CD4-positive, alpha-beta T cell (primary cell): ENCODE data around the gene ZKSCAN5. TPM values are rescaled to one million over a fixed set of nuclear protein-coding genes. Genes with fewer than 3 reads are reported as not detected.

Experiments
- ATAC-seq: fragments of 200-7000 bp; cut with Tn5 transposase; one replicate; pipeline ENCODE4 v1.10.0; 2022; ENCODE audit warnings: mild to moderate bottlenecking; ENCODE audit not compliant: poor library complexity
- CTCF ChIA-PET: fragments of 350-600 bp; sonication (Branson Sonifier 250); formaldehyde crosslinking; loops from one replicate; lab custom pipeline; 2021; ENCODE audit warnings: antibody characterized with exemption, inconsistent platforms; lab: Charles Lee
- POLR2A ChIA-PET: fragments of 350-600 bp; sonication (Branson Sonifier 250); formaldehyde crosslinking; loops from one replicate; lab custom pipeline; 2021; ENCODE audit warnings: antibody characterized with exemption, inconsistent platforms; lab: Charles Lee
- DNase-seq, 14 experiments: peaks; one replicate each; pipeline ENCODE4 v3.0.0-alpha.2; 2013 to 2020; ENCODE audit warnings: mixed read lengths in 2 of 14
- H3K27ac ChIP-seq, 2 donors: one replicate each; pipeline versions ENCODE4 v1.5.1 to v1.7.0; 2013; ENCODE audit warnings: low read length in 2 of 2, low read depth in 1 of 2, mild to moderate bottlenecking in 1 of 2
- H3K27me3 ChIP-seq, 2 experiments: 1 replicate in 1 of 2; 2 replicates in 1 of 2; pipeline versions ENCODE4 v1.6.1 to v1.7.0; 2013; ENCODE audit warnings: low read length in 2 of 2, control low read depth in 1 of 2, mild to moderate bottlenecking in 1 of 2, moderate library complexity in 1 of 2; ENCODE audit not compliant: insufficient read depth in 2 of 2, control insufficient read depth in 1 of 2
- H3K36me3 ChIP-seq: one replicate; pipeline ENCODE4 v1.6.1; 2013; ENCODE audit warnings: low read length, control low read depth; ENCODE audit not compliant: insufficient read depth
- H3K4me1 ChIP-seq: one replicate; pipeline ENCODE4 v1.6.1; 2013; ENCODE audit warnings: low read length, control low read depth; ENCODE audit not compliant: insufficient read depth
- H3K4me3 ChIP-seq: one replicate; pipeline ENCODE4 v1.5.1; 2013; ENCODE audit warnings: mild to moderate bottlenecking, low read length, moderate library complexity
- H3K9me3 ChIP-seq, 2 experiments: 1 replicate in 1 of 2; 2 replicates in 1 of 2; pipeline versions ENCODE4 v1.6.1 to v1.7.0; 2013; ENCODE audit warnings: low read length in 2 of 2, mild to moderate bottlenecking in 2 of 2, control low read depth in 1 of 2, moderate library complexity in 1 of 2; ENCODE audit not compliant: control insufficient read depth in 1 of 2, insufficient read depth in 1 of 2
- H3K27ac Mint-ChIP-seq: one replicate; pipeline ENCODE4 v1.8.0; 2020; ENCODE audit warnings: mixed read lengths
- H3K27me3 Mint-ChIP-seq: one replicate; pipeline ENCODE4 v1.8.0; 2021; ENCODE audit warnings: mixed read lengths
- H3K36me3 Mint-ChIP-seq: one replicate; pipeline ENCODE4 v1.8.0; 2021; ENCODE audit warnings: low read depth, mixed read lengths
- H3K4me1 Mint-ChIP-seq: one replicate; pipeline ENCODE4 v1.8.0; 2021; ENCODE audit warnings: low read depth, mixed read lengths
- H3K4me3 Mint-ChIP-seq: one replicate; pipeline ENCODE4 v1.8.0; 2020; ENCODE audit warnings: mild to moderate bottlenecking, mixed read lengths
- H3K9me3 Mint-ChIP-seq: one replicate; pipeline ENCODE4 v1.8.0; 2020; ENCODE audit warnings: mixed read lengths
- CTCF ChIP-seq: fragments of 200-600 bp; IDR thresholded peaks from one replicate; pipeline ENCODE4 v1.8.0; 2022; ENCODE audit warnings: antibody characterized with exemption, mild to moderate bottlenecking
- intact Hi-C, 2 experiments: fragments of 100-400 bp; cut with DNase I in 1 of 2; cut with micrococcal nuclease in 1 of 2; formaldehyde crosslinking; loops; one replicate each; pipeline versions ENCODE4 v1.15.1 to v1.9.0; 2023 to 2025; cut with DNase I, micrococcal nuclease
- total RNA-seq, 174 experiments: library from RNA in 2 of 174; stranded (reverse) in 2 of 174; gene quantifications; one replicate each; pipeline ENCODE4 v1.2.3 and lab custom pipeline; 2021 to 2026

Gene ZKSCAN5
- total RNA-seq, 2 experiments from 2014 or later, result 3.8 to 4.4 TPM

DNA sequence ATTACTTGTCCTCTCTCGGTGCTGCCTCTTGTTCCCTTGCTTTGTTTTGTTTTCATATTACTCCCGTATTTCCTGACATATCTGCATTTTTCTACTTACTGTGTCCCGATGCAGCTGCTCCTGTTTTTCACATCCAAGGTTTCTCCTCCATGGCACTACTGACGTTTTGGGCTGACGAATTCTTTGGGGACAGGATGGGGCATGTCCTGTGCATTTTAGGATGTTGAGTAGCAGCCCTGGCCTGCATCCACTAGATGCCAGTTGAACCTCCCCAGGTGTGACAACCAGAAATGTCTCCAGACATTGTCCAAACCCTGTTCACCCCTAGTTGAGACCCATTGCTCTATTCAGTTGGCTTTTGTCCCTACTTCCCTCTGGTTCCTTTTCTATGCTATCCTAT is 19.4 kb upstream of the ZKSCAN5 start:
- no peak overlapping the region for H3K27ac Mint-ChIP-seq
- Histone ChIP-seq H3K9me3 (no peaks in the 10 kb centered on the region), H3K36me3 (peaks cover 41% of the 10 kb centered on the region), H3K4me1 (no peaks in the 10 kb centered on the region), H3K27me3 (no peaks in the 10 kb centered on the region), H3K4me3 (no peak overlapping the region), H3K27ac (no peak overlapping the region)
- H3K9me3 Mint-ChIP-seq, result no peaks in the 10 kb centered on the region
- peaks cover 62% of the 10 kb centered on the region for H3K36me3 Mint-ChIP-seq
- H3K4me1 Mint-ChIP-seq, result no peaks in the 10 kb centered on the region
- intact Hi-C loops, result no loop called here
- no peak overlapping the region for H3K4me3 Mint-ChIP-seq
- POLR2A ChIA-PET, result no interaction called here
- TF ChIP-seq CTCF, result no peak
- no peaks in the 10 kb centered on the region for H3K27me3 Mint-ChIP-seq
- DNase-seq (no peak), ATAC-seq (no peak)
- CTCF ChIA-PET, result no interaction called here

DNA sequence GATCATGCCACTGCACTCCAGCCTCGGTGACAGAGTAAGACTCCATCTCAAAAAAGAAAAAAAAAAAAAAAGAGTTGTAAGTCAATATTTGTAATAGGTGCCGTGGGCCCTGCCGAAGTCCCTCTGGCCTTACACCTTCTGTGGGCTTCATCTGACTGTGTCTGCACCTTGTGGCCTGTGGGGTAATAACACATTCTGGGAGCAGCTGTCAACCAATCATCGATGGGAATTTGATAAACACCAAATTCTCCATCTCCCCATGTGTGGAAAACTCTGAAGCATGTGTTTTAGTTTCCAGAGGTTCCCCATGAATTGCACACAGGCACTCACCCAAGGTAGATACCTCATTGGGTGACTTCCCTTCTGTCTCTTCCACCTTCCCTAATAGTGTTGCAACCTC is 15.2 kb upstream of the ZKSCAN5 start:
- H3K9me3 Mint-ChIP-seq, result peaks cover 8% of the 10 kb centered on the region
- ChIA-PET CTCF (no interaction called here), POLR2A (interaction anchor here (0.7 to 1.6 kb wide), 3 partner anchors 10 to 16 kb away, joined by 3 to 5 read pairs (median 4); partner anchors contain the start of gene ZNF394)
- no peak for TF ChIP-seq CTCF
- no peak overlapping the region for H3K27ac Mint-ChIP-seq
- Histone ChIP-seq H3K4me3 (no peak overlapping the region), H3K27me3 (no peaks in the 10 kb centered on the region), H3K27ac (no peak overlapping the region), H3K4me1 (no peaks in the 10 kb centered on the region), H3K9me3 (peaks cover 9 to 15% of the 10 kb centered on the region in 2 experiments), H3K36me3 (peaks cover 47% of the 10 kb centered on the region)
- H3K4me3 Mint-ChIP-seq, result no peak overlapping the region
- intact Hi-C loops, result no loop called here
- ATAC-seq (peak; percentile 40), DNase-seq (no peak)
- peaks cover 11% of the 10 kb centered on the region for H3K4me1 Mint-ChIP-seq
- H3K27me3 Mint-ChIP-seq, result no peaks in the 10 kb centered on the region
- H3K36me3 Mint-ChIP-seq, result peaks cover 69% of the 10 kb centered on the region

DNA sequence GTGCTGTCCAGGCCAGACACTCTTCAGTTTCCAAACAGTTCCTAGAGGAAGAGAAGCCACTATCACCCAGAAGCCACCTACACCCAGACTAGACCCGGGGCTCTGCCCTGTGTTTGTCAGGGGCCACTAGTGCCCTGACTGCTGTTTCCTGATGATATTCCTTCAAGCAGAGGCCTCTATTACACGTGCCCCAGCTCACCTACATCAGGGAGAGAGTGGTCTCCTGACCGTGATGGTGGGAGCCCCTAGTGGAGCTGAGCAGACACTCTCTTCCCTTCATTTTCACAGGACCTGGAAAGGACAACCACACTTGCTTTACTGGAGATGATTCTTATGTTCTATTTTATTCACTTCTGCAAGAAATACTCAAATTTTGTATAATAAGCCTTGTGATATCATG is 13.6 kb upstream of the ZKSCAN5 start:
- H3K9me3 Mint-ChIP-seq, result peaks cover 8% of the 10 kb centered on the region
- TF ChIP-seq CTCF, result no peak
- ChIA-PET POLR2A (interaction anchor here (1.1 kb wide), 1 partner anchor 9 kb away, joined by 5 read pairs; the partner anchor contains the start of gene ZNF394), CTCF (interaction anchor here (0.8 kb wide), 1 partner anchor 9 kb away, joined by 3 read pairs; the partner anchor contains the start of gene ZNF394)
- Histone ChIP-seq H3K27ac (no peak overlapping the region), H3K36me3 (peaks cover 47% of the 10 kb centered on the region), H3K27me3 (no peaks in the 10 kb centered on the region), H3K4me1 (no peaks in the 10 kb centered on the region), H3K4me3 (no peak overlapping the region), H3K9me3 (peaks cover 13 to 29% of the 10 kb centered on the region in 2 experiments)
- intact Hi-C loops, result no loop called here
- no peaks in the 10 kb centered on the region for H3K27me3 Mint-ChIP-seq
- H3K4me3 Mint-ChIP-seq, result no peak overlapping the region
- H3K4me1 Mint-ChIP-seq, result peaks cover 11% of the 10 kb centered on the region
- peaks cover 69% of the 10 kb centered on the region for H3K36me3 Mint-ChIP-seq
- no peak for DNase-seq
- peak; percentile 18 for ATAC-seq
- H3K27ac Mint-ChIP-seq, result peak overlapping the region; percentile 30
